Measurements from ENCODE around the gene REC8. TPM values are rescaled to one million over a fixed set of nuclear protein-coding genes. Genes with fewer than 3 reads are reported as not detected.

Gene REC8
- total and polyA plus RNA-seq, 2 of the 4 experiments (the other 2 are of a cell fraction), result 0.36 to 3.5 TPM

- no peak for DNase-seq
- Histone ChIP-seq H3K9me1 (ENCODE audit: insufficient read depth, low read length) (no peaks in the 10 kb centered on the region), H3K79me1 (ENCODE audit: low read depth in 1 of 2, low read length in 2 of 2) (no peaks in the 10 kb centered on the region; a peak in 1 of 4 replicates), H3K18ac (ENCODE audit: low read depth, low read length) (no peak overlapping the region), H4K8ac (ENCODE audit: low read depth in 2 of 2, low read length in 2 of 2) (no peak overlapping the region), H2BK20ac (ENCODE audit: low read depth, low read length) (no peak overlapping the region), H2BK5ac (ENCODE audit: low read depth, low read length, poor library complexity, severe bottlenecking) (no peak overlapping the region), H3K4me3 (ENCODE audit: insufficient read depth, low read depth, low read length) (no peak overlapping the region), H3K14ac (replicated peaks; ENCODE audit: low read depth, low read length) (no peak overlapping the region), H3K9ac (ENCODE audit: low read depth, low read length) (no peak overlapping the region), H4K91ac (ENCODE audit: insufficient read depth, low read depth, low read length) (no peak overlapping the region), H3K36me3 (ENCODE audit: control insufficient read depth, insufficient read depth, low read length) (peaks cover 62% of the 10 kb centered on the region), H2AK9ac (replicated peaks; ENCODE audit: low read depth, low read length, poor library complexity) (no peak overlapping the region), H2AK5ac (ENCODE audit: low read depth, low read length) (no peak overlapping the region), H3K4ac (ENCODE audit: low read depth, low read length) (no peak overlapping the region), H3K27me3 (ENCODE audit: control insufficient read depth, insufficient read depth, low read length) (no peaks in the 10 kb centered on the region), H4K20me1 (ENCODE audit: insufficient read depth, low read length) (no peaks in the 10 kb centered on the region), H3K9me3 (ENCODE audit: control insufficient read depth, insufficient read depth, low read length) (no peaks in the 10 kb centered on the region), H2BK15ac (ENCODE audit: low read depth, low read length) (no peak overlapping the region), H3K4me1 (ENCODE audit: control insufficient read depth, insufficient read depth, low read length) (peaks cover 2% of the 10 kb centered on the region; the same call in 1 of the 2 replicates), H4K5ac (ENCODE audit: low read depth, low read length) (no peak overlapping the region), H3K56ac (ENCODE audit: extremely low read depth, insufficient read depth, low read length) (no peak overlapping the region), H2AFZ (replicated peaks; ENCODE audit: low read length, poor library complexity) (no peak overlapping the region), H3K27ac (ENCODE audit: insufficient read depth, low read length) (no peak overlapping the region), H2BK120ac (ENCODE audit: low read depth, low read length) (no peak overlapping the region), H3K23ac (ENCODE audit: low read depth, low read length) (no peak overlapping the region), H3K4me2 (ENCODE audit: low read depth, low read length) (no peak overlapping the region)
- POLR2A ChIA-PET (ENCODE audit: unreplicated experiment), result no interaction called here
- dilution Hi-C loops (cut with HindIII; ENCODE audit: low sequenced_read_pairs, unreplicated experiment) (no loop called here), in situ Hi-C loops (cut with MboI; ENCODE audit: low sequenced_read_pairs) (no loop called here), intact Hi-C loops (cut with micrococcal nuclease) (no loop called here)
- no peak for TF ChIP-seq CHD1 (IDR thresholded peaks at IDR 0.05; ENCODE audit: low read depth, low read length)
- no peak for TF ChIP-seq FOS (IDR thresholded peaks at IDR 0.05; ENCODE audit: low read depth, low read length)
- TF ChIP-seq CEBPB (IDR thresholded peaks at IDR 0.05; ENCODE audit: low read depth, low read length), result no peak
- TF ChIP-seq CTCF (conservative IDR thresholded peaks at IDR 0.05; ENCODE audit: low read depth, low read length), result no peak
- TF ChIP-seq POLR2A (IDR thresholded peaks at IDR 0.05; ENCODE audit: low read depth, low read length), result no peak
- TF ChIP-seq RCOR1 (IDR thresholded peaks at IDR 0.05; ENCODE audit: insufficient replicate concordance, low read length), result no peak
- no peak for TF ChIP-seq RFX5 (IDR thresholded peaks at IDR 0.05; ENCODE audit: low read depth, low read length)
- no peak for TF ChIP-seq USF2 (IDR thresholded peaks at IDR 0.05; ENCODE audit: low read depth, low read length)
- TF ChIP-seq RAD21 (IDR thresholded peaks at IDR 0.05; ENCODE audit: low read length), result no peak
- TF ChIP-seq SMC3 (IDR thresholded peaks at IDR 0.05; ENCODE audit: low read depth, low read length), result no peak
- TF ChIP-seq NFE2L2 (IDR thresholded peaks at IDR 0.05; ENCODE audit: low read depth, low read length), result no peak
- TF ChIP-seq MAFK (IDR thresholded peaks at IDR 0.05; ENCODE audit: low read depth, low read length), result no peak
- TF ChIP-seq MXI1 (IDR thresholded peaks at IDR 0.05; ENCODE audit: borderline replicate concordance, low read depth, low read length), result no peak
- no peak for TF ChIP-seq BHLHE40 (IDR thresholded peaks at IDR 0.05; ENCODE audit: low read depth, low read length)
- TF ChIP-seq ELK1 (IDR thresholded peaks at IDR 0.05; ENCODE audit: borderline replicate concordance, low read depth, low read length), result no peak
- TF ChIP-seq MAZ (IDR thresholded peaks at IDR 0.05; ENCODE audit: borderline replicate concordance, low read depth, low read length), result no peak
- ATAC-seq (ENCODE audit: low read depth), result no peak
- CTCF ChIA-PET, result no interaction called here
- BruUV-seq (replicated peaks), result no TSS peak
- WGBS, 2 experiments (ENCODE audit: extremely low coverage in 2 of 2, insufficient read length in 1 of 2), result no CpG with 5 or more reads among the region's 12 CpGs
Measured at GRCh38 chr14:24178399-24179178, 6.7 kb downstream of the REC8 start.
